HepG2 (cell line): ENCODE measurements around the gene RAMAC. TPM values are rescaled to one million over a fixed set of nuclear protein-coding genes. Genes with fewer than 3 reads are reported as not detected.
A peak's percentile ranks its signal among the peaks of the same experiment; 100 is the strongest.

Experiments used
- HNRNPL ChIP-seq: fragments of 200-400 bp; formaldehyde crosslinking; IDR thresholded peaks from 2 replicates; pipeline ENCODE4 v1.6.1; 2017; ENCODE audit warnings: mild to moderate bottlenecking, low read depth, low read length
- MYC ChIP-seq: sonication (generic); formaldehyde crosslinking; IDR thresholded peaks from 2 replicates; pipeline ENCODE4 v1.9.0; 2021; ENCODE audit warnings: missing genetic modification reagents, borderline replicate concordance
- POGZ ChIP-seq: sonication (generic); formaldehyde crosslinking; IDR thresholded peaks from 2 replicates; pipeline ENCODE4 v1.4.0; 2020; ENCODE audit warnings: mild to moderate bottlenecking, missing genetic modification reagents
- POLR2AphosphoS5 ChIP-seq: IDR thresholded peaks from 2 replicates; pipeline ENCODE4 v1.6.1; 2012; ENCODE audit warnings: low read depth, low read length
- SIX4 ChIP-seq: sonication (generic); formaldehyde crosslinking; IDR thresholded peaks from 2 replicates; pipeline ENCODE4 v1.4.0; 2020; ENCODE audit warnings: missing genetic modification reagents
- ZBTB33 ChIP-seq: sonication (generic); formaldehyde crosslinking; IDR thresholded peaks from 2 replicates; pipeline ENCODE4 v1.4.0; 2020; ENCODE audit warnings: missing genetic modification reagents
- ZFP41 ChIP-seq: sonication (generic); formaldehyde crosslinking; IDR thresholded peaks from 2 replicates; pipeline ENCODE4 v1.4.0; 2020; ENCODE audit warnings: mild to moderate bottlenecking, missing genetic modification reagents, borderline replicate concordance
- ZFYVE20 ChIP-seq: sonication (generic); formaldehyde crosslinking; IDR thresholded peaks from 2 replicates; pipeline ENCODE4 v1.8.0; 2023; ENCODE audit warnings: low read depth, mild to moderate bottlenecking, moderate library complexity, missing genetic modification reagents, borderline replicate concordance
- ZNF136 ChIP-seq: sonication (generic); formaldehyde crosslinking; IDR thresholded peaks from 2 replicates; pipeline ENCODE4 v1.8.1; 2022; ENCODE audit warnings: low read depth, mild to moderate bottlenecking, moderate library complexity, missing genetic modification reagents
- ZNF160 ChIP-seq: sonication (generic); formaldehyde crosslinking; IDR thresholded peaks from 2 replicates; pipeline ENCODE4 v1.8.0; 2022; ENCODE audit warnings: mild to moderate bottlenecking, inconsistent platforms, missing genetic modification reagents
- ZNF431 ChIP-seq: sonication (generic); formaldehyde crosslinking; IDR thresholded peaks from 2 replicates; pipeline ENCODE4 v1.9.0; 2022; ENCODE audit warnings: missing genetic modification reagents, low read depth, mild to moderate bottlenecking, borderline replicate concordance
- ZNF614 ChIP-seq: IDR thresholded peaks from 2 replicates; pipeline ENCODE4 v1.6.1; 2018; ENCODE audit warnings: missing biosample characterization, missing genetic modification reagents, inconsistent platforms, borderline replicate concordance
- ZNF710 ChIP-seq: sonication (generic); formaldehyde crosslinking; IDR thresholded peaks from 2 replicates; pipeline ENCODE4 v1.5.0; 2020; ENCODE audit warnings: mild to moderate bottlenecking, missing genetic modification reagents, borderline replicate concordance
- ZNF83 ChIP-seq: sonication (generic); formaldehyde crosslinking; IDR thresholded peaks from 2 replicates; pipeline ENCODE4 v1.4.0; 2020; ENCODE audit warnings: missing genetic modification reagents, mild to moderate bottlenecking, borderline replicate concordance
- polyA plus RNA-seq, 8 experiments: library from polyadenylated mRNA; depleted of rRNA in 3 of 8; stranded (reverse) in 7 of 8; unstranded in 1 of 8; fragments of >200 nt; fragmentation: Illumina TruSeq in 4 of 8; extraction: Trizol in 4 of 8; gene quantifications; 2 replicates each; pipeline versions ENCODE4 v1.2.1 to v1.2.3, GENCODE V29; 2011 to 2016; ENCODE audit warnings: low read depth in 4 of 8, missing spikeins in 1 of 8, mixed read lengths in 1 of 8; ENCODE audit not compliant: insufficient read depth in 1 of 8
- total RNA-seq, 5 experiments: library from RNA; depleted of rRNA; stranded (reverse); fragments of >200 nt; fragmentation: Illumina TruSeq; extraction: Trizol; gene quantifications; 2 replicates each; pipeline ENCODE4 v1.2.3, GENCODE V29; 2016; ENCODE audit warnings: low read depth in 1 of 5
- TF ChIP-seq, protein P1 (sequence below): sonication (generic); formaldehyde crosslinking; IDR thresholded peaks from 2 replicates; pipeline ENCODE4 v1.9.0; 2022; ENCODE audit warnings: low read depth, missing genetic modification reagents
- TF ChIP-seq, protein P2 (sequence below): sonication (generic); formaldehyde crosslinking; IDR thresholded peaks from 2 replicates; pipeline ENCODE4 v1.4.0; 2020; ENCODE audit warnings: low read depth, mild to moderate bottlenecking, missing genetic modification reagents
- TF ChIP-seq, protein P3 (sequence below): sonication (generic); formaldehyde crosslinking; IDR thresholded peaks from 2 replicates; pipeline ENCODE4 v1.5.0; 2020; ENCODE audit warnings: missing genetic modification reagents
- TF ChIP-seq, protein P4 (sequence below): sonication (generic); formaldehyde crosslinking; IDR thresholded peaks from 2 replicates; pipeline ENCODE4 v1.4.0; 2020; ENCODE audit warnings: missing genetic modification reagents; ENCODE audit errors: not compliant biosample characterization

RAMAC gene
- total and polyA plus RNA-seq, 2 of the 13 experiments (the other 11 are each of a cell fraction or from before 2014, with no cell fraction given), result 22.2 to 45.9 TPM

DNA sequence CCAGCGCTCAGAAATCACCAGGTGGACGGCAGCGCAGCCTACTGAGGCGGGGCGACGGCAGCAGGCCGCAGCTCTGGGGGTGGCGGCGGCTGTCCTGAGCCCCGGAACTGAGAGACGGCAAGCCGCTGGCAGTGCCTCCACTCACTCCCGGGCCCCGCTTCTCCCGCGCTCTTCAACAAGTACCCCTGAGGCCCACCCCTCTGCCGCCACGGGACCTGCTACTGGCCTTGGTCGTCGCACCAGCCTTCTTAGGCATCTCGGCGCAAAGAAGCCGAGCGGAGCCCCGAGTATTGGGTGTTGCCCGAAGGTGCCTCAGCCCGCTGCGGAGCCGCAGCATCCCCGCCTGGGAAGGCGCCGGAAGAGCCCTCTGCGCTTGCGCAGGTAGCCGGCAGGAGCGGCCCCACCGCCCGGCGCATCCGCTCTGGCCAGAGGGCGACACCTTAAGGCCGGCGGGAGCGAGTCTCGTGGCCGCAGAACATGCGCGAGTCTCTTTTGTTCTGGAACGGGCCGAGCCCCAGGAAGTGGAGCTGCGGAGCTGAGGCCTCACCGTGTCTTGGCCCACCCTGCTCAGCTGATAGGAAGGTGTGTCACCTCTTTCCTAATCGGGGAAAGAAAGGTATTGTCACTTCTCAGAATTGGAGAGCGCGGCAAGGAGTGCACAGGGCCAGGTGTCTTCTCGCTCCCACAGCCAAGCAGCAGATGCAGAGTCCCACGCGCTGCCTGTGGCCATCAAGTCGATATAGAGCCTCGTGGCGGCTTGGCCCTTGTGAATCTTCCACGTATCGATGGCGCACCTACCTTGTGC lies 25.5 kb downstream of the RAMAC start, which contains the start of gene C15orf40 (continued):
- 0 out of 2 replicates have a peak, but pooled peaks have one; percentile 21 for TF ChIP-seq ZNF710 (CRISPR knock-in tag)
- TF ChIP-seq HNRNPL, result peak; percentile 50; the same call in 1 of the 2 replicates
- TF ChIP-seq ZBTB33, result peak; percentile 83
- peak; percentile 44; the same call in 1 of the 2 replicates for TF ChIP-seq ZNF614
- peak; percentile 99 for TF ChIP-seq MYC
- peak; percentile 94; the same call in 1 of the 2 replicates for TF ChIP-seq ZFP41 (CRISPR knock-in tag)
- TF ChIP-seq POGZ (CRISPR knock-in tag), result peak; percentile 98
- TF ChIP-seq ZNF431, result peak; percentile 79; the same call in 1 of the 2 replicates
- peak; percentile 87 for TF ChIP-seq POLR2AphosphoS5
- TF ChIP-seq ZNF160 (CRISPR knock-in tag), result peak; percentile 85
- TF ChIP-seq, protein P1, sequence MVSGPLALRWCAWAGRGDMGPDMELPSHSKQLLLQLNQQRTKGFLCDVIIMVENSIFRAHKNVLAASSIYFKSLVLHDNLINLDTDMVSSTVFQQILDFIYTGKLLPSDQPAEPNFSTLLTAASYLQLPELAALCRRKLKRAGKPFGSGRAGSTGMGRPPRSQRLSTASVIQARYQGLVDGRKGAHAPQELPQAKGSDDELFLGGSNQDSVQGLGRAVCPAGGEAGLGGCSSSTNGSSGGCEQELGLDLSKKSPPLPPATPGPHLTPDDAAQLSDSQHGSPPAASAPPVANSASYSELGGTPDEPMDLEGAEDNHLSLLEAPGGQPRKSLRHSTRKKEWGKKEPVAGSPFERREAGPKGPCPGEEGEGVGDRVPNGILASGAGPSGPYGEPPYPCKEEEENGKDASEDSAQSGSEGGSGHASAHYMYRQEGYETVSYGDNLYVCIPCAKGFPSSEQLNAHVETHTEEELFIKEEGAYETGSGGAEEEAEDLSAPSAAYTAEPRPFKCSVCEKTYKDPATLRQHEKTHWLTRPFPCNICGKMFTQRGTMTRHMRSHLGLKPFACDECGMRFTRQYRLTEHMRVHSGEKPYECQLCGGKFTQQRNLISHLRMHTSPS (CRISPR knock-in tag), result 0 out of 2 replicates have a peak, but pooled peaks have one; percentile 27
- TF ChIP-seq ZFYVE20, result 0 out of 2 replicates have a peak, but pooled peaks have one; percentile 87
- no peak for TF ChIP-seq ZNF83
- TF ChIP-seq SIX4 (CRISPR knock-in tag), result peak; percentile 11; the same call in 1 of the 2 replicates
- TF ChIP-seq, protein P2, sequence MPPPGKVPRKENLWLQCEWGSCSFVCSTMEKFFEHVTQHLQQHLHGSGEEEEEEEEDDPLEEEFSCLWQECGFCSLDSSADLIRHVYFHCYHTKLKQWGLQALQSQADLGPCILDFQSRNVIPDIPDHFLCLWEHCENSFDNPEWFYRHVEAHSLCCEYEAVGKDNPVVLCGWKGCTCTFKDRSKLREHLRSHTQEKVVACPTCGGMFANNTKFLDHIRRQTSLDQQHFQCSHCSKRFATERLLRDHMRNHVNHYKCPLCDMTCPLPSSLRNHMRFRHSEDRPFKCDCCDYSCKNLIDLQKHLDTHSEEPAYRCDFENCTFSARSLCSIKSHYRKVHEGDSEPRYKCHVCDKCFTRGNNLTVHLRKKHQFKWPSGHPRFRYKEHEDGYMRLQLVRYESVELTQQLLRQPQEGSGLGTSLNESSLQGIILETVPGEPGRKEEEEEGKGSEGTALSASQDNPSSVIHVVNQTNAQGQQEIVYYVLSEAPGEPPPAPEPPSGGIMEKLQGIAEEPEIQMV, result 0 out of 2 replicates have a peak, but pooled peaks have one; percentile 63
- TF ChIP-seq, protein P3, sequence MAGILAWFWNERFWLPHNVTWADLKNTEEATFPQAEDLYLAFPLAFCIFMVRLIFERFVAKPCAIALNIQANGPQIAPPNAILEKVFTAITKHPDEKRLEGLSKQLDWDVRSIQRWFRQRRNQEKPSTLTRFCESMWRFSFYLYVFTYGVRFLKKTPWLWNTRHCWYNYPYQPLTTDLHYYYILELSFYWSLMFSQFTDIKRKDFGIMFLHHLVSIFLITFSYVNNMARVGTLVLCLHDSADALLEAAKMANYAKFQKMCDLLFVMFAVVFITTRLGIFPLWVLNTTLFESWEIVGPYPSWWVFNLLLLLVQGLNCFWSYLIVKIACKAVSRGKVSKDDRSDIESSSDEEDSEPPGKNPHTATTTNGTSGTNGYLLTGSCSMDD (CRISPR knock-in tag), result no peak
- TF ChIP-seq, protein P4, sequence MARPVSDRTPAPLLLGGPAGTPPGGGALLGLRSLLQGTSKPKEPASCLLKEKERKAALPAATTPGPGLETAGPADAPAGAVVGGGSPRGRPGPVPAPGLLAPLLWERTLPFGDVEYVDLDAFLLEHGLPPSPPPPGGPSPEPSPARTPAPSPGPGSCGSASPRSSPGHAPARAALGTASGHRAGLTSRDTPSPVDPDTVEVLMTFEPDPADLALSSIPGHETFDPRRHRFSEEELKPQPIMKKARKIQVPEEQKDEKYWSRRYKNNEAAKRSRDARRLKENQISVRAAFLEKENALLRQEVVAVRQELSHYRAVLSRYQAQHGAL (CRISPR knock-in tag), result peak; percentile 69
- peak; percentile 91; the same call in 1 of the 2 replicates for TF ChIP-seq ZNF136 (CRISPR knock-in tag)
